ENCODE data around the gene RYR3.

- TF ChIP-seq, protein P1, sequence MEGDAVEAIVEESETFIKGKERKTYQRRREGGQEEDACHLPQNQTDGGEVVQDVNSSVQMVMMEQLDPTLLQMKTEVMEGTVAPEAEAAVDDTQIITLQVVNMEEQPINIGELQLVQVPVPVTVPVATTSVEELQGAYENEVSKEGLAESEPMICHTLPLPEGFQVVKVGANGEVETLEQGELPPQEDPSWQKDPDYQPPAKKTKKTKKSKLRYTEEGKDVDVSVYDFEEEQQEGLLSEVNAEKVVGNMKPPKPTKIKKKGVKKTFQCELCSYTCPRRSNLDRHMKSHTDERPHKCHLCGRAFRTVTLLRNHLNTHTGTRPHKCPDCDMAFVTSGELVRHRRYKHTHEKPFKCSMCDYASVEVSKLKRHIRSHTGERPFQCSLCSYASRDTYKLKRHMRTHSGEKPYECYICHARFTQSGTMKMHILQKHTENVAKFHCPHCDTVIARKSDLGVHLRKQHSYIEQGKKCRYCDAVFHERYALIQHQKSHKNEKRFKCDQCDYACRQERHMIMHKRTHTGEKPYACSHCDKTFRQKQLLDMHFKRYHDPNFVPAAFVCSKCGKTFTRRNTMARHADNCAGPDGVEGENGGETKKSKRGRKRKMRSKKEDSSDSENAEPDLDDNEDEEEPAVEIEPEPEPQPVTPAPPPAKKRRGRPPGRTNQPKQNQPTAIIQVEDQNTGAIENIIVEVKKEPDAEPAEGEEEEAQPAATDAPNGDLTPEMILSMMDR (IDR thresholded peaks at IDR 0.05; ENCODE audit: low read depth, low read length, poor library complexity, severe bottlenecking), result no peak
- TF ChIP-seq EZH2phosphoT487 (IDR thresholded peaks at IDR 0.05; ENCODE audit: borderline replicate concordance, low read length), result no peak
Measured at GRCh38 chr15:33517944-33518343, 207.2 kb downstream of the RYR3 start.

All from DOHH2 (cell line).